ENCODE data around the gene USP48. TPM values are rescaled to one million over a fixed set of nuclear protein-coding genes. Genes with fewer than 3 reads are reported as not detected.
"Not testable (repeated sequence)": the region's sequence is repeated elsewhere in the genome, so short reads cannot be mapped to it uniquely, and the experiment has no call there.

Gene USP48, protein sequence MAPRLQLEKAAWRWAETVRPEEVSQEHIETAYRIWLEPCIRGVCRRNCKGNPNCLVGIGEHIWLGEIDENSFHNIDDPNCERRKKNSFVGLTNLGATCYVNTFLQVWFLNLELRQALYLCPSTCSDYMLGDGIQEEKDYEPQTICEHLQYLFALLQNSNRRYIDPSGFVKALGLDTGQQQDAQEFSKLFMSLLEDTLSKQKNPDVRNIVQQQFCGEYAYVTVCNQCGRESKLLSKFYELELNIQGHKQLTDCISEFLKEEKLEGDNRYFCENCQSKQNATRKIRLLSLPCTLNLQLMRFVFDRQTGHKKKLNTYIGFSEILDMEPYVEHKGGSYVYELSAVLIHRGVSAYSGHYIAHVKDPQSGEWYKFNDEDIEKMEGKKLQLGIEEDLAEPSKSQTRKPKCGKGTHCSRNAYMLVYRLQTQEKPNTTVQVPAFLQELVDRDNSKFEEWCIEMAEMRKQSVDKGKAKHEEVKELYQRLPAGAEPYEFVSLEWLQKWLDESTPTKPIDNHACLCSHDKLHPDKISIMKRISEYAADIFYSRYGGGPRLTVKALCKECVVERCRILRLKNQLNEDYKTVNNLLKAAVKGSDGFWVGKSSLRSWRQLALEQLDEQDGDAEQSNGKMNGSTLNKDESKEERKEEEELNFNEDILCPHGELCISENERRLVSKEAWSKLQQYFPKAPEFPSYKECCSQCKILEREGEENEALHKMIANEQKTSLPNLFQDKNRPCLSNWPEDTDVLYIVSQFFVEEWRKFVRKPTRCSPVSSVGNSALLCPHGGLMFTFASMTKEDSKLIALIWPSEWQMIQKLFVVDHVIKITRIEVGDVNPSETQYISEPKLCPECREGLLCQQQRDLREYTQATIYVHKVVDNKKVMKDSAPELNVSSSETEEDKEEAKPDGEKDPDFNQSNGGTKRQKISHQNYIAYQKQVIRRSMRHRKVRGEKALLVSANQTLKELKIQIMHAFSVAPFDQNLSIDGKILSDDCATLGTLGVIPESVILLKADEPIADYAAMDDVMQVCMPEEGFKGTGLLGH
- 10 to 100 TPM; 94.5 to 95.5 TPM for total RNA-seq
- 10 to 100 TPM; 25.8 to 30.0 (median 28.4) TPM for polyA plus RNA-seq
- total RNA-seq: 55.3 to 111 (median 90.6) reads per million in 6 experiments

DNA sequence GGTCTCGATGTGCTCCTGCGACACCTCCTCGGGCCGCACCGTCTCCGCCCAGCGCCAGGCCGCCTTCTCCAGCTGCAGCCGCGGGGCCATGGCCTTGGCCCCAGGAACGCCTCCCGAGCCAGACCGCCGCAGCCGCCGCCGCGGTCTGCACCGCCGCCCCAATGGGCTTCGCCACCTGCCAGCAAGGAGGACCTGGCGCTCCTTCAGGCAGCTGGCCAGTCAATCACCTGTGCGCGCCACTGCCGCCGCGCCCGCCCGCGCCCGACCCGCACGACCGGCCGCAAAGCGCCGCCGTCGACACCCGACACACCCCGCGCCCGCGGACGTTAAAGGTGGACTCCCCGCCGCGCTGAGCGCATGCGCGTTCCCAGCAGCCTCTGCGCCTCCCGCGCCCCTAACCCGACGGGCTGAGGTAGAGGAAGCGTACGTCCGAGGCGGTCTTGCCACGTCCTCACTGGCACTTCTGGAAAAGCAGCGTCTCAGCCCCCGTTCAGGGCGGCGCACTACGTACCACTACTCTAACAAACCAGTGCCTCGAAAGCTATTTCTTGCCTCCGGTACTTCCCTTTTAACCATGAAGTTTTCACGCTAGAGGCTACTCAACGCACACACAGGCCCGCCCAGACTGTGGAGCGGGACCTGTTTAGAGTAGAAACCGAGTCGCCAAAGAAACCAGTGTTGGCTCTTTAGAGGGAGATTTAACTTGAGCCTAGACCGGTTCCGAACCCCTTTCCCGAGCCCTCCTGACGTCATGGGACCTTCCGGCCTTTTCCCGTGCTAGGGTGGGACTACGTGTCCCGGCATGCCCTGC is at the start of gene USP48:
Gene USP48, minus strand, starts transcription at position 282 of the 811 bp plus-strand sequence. Its CDS starts 192 bp downstream, at position 90.
- POLR2A ChIA-PET: interaction anchor here (0.6 to 4.0 kb wide), 13 partner anchors 10 to 257 kb away, joined by 3 to 38 read pairs (median 4); partner anchors contain the start of gene HSPG2
- Mint-ChIP-seq H3K9me3 (no peaks in the 10 kb centered on the region), H3K27me3 (peaks cover 0 to 2% (median 0%) of the 10 kb centered on the region in 5 donors), H3K36me3 (peaks cover 0 to 3% (median 0%) of the 10 kb centered on the region in 3 donors), H3K27ac (peak within 1 kb of the TSS; percentile 99 to 100 (median 100)), H3K4me3 (peak within 1 kb of the TSS; percentile 94 to 99 (median 98)), H3K4me1 (peaks cover 19 to 37% (median 30%) of the 10 kb centered on the region in 4 donors)
- ATAC-seq: peak; percentile 86 to 88
- peak; percentile 92 to 98 (median 96) for DNase-seq

DNA sequence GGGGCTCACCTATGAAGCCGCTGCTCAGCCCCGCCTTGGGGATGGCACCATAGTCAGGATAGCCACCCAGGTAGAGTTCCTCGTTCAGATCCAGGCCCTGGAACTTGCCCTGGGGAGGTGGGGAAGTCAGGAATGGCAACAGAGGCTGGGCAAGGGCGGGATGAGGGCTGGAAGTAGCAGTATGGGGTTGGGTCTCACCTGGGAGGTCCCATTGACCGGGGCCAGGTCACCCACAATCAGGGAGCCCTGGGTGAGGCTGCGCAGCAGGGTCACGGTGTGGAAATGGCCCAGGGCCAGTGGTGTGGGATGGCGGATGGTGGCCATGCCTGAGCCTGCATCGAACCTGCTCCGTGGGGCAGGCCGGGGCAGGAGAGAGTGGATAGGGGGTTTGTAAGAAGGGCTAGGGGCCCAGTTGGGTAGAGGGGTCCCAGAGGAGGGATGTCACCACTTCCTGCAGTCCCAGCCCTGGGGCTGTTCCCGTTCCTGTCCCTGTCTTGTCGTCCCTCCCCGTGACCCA is 48.6 kb upstream of the USP48 start:
- ATAC-seq: no peak
- H3K4me1 Mint-ChIP-seq: no peaks in the 10 kb centered on the region
- POLR2A ChIA-PET: no interaction called here
- no peak overlapping the region for H3K27ac Mint-ChIP-seq
- no peak overlapping the region for H3K4me3 Mint-ChIP-seq
- H3K36me3 Mint-ChIP-seq: peaks cover 18 to 22% (median 21%) of the 10 kb centered on the region in 3 donors
- no peak for DNase-seq
- H3K9me3 Mint-ChIP-seq: peaks cover 0 to 24% (median 11%) of the 10 kb centered on the region in 9 donors
- H3K27me3 Mint-ChIP-seq: no peaks in the 10 kb centered on the region

DNA sequence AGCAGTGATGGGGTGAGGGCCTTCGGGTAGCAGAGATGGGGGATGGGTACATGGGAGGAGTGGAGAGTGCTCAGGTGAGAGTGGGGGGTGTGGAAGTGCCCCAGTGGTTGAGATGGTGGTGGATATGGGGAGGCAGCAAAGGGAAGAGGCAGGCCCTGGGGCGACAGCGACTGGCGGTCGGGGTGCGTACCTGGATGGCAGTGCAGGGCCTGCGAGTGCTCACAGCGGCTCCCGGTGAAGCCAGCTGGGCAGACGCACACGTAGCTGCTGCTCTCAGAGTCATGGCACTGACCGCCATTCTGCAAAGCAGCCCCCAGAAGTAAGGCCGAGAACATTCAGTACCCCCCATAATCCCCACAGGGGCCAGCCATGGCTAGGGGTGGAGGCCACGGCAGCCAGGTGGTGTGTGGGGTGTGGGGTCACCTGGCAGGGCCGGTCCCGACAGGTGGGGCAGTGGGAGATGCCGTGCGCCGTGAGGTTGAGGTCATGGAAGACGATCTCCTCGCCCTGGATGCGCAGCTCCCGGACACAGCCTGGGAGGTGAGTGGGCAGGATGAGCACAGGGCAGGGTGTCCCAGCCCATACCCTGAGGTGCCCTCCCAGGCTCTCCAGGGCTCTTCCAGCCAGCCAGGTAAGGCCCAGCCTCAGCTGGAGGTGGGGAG is 48.0 kb upstream of the USP48 start:
- Mint-ChIP-seq H3K27me3 (no peaks in the 10 kb centered on the region), H3K27ac (no peak overlapping the region), H3K9me3 (peaks cover 0 to 24% (median 11%) of the 10 kb centered on the region in 9 donors), H3K4me1 (no peaks in the 10 kb centered on the region), H3K36me3 (peaks cover 18 to 22% (median 21%) of the 10 kb centered on the region in 3 donors), H3K4me3 (no peak overlapping the region)
- DNase-seq (no peak), ATAC-seq (no peak)
- POLR2A ChIA-PET: no interaction called here

DNA sequence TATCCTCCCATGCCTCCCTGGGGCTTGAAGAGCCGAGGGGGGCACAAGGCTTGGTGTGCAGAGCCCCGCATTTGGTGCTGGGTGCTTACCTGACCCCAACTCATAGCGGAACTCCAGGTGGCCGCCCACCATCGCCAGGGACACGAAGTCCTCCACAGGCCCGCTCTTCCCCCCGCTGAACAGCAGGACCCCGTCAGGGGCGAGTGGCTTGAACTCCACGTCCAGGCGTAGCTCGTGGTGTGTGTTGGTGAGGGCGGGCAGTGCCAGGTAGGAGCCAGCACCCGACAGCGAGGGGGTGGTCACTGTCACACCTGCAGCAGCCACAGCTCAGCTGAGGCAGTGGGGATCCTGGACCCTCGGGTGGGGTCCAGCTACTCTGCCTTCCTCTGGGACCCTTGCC is 46.3 kb upstream of the USP48 start:
- peaks cover 8 to 13% (median 11%) of the 10 kb centered on the region in 3 donors for H3K36me3 Mint-ChIP-seq
- peak overlapping the region in 1 of 10 donors; percentile 20 for H3K4me3 Mint-ChIP-seq
- ATAC-seq (no peak), DNase-seq (no peak)
- POLR2A ChIA-PET: no interaction called here
- no peak overlapping the region for H3K27ac Mint-ChIP-seq
- H3K9me3 Mint-ChIP-seq: peaks cover 0 to 13% (median 8%) of the 10 kb centered on the region in 9 donors
- H3K27me3 Mint-ChIP-seq: no peaks in the 10 kb centered on the region
- H3K4me1 Mint-ChIP-seq: no peaks in the 10 kb centered on the region

DNA sequence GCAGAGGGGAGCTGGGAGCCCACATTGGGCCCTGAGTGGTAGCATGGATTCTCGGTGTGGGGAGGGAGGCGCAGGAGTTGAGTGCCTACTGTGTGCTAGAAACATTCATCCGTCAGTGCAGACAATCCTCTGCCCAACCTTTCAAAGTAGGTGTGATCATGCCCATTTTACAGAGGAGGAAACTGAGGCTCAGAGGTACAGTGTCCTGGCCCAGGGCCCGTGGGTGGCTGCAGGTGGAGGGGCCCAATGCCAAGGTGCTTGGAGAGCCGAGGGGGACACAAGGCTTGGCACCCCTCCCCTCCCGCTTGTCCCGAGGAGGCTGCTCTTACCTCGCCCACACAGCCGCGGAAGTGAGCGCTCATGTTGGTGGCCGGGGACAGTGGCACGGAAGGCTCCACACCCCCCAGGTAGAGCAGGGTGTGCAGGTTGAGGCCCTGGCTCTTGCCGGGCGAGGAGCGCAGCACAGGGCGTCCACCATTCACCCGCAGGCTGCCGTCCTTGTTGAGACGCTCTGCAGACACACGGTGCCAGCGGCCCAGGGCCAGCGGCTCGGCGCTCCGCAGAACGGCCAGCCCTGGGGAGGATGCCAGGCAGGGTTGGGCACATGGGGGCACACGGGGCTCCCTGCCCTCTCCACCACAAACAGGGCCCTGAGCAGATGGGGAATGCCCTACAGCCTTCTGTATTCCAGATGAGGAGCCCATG is 45.7 kb upstream of the USP48 start:
- POLR2A ChIA-PET: no interaction called here
- Mint-ChIP-seq H3K36me3 (peaks cover 2 to 8% (median 4%) of the 10 kb centered on the region in 3 donors), H3K27me3 (peaks cover 0 to 3% (median 0%) of the 10 kb centered on the region in 5 donors), H3K27ac (no peak overlapping the region), H3K4me1 (no peaks in the 10 kb centered on the region), H3K4me3 (no peak overlapping the region), H3K9me3 (peaks cover 0 to 9% (median 3%) of the 10 kb centered on the region in 9 donors)
- no peak for ATAC-seq
- DNase-seq: no peak

DNA sequence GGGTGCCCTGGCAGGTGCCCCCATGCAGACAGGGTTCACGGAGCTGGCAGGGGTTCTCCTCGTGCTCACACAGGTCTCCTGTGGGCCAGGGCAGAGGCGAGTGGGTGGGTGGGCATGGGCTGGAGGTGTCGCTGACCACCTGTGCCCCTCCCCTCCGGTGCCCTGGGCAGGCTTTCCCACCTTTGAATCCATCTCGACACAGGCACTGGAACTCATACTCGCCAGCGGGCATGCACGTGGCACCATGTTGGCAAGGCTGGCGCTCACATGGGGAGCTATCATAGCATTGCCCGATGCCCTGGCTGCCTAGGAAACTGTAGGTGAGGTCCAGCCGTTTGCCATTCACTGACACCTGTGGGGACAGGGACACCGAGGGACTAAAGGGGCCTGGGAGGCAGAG is 45.1 kb upstream of the USP48 start:
- H3K4me3 Mint-ChIP-seq: no peak overlapping the region
- no peak for ATAC-seq
- DNase-seq: no peak
- POLR2A ChIA-PET: no interaction called here
- peak overlapping the region in 1 of 10 donors; percentile 27 for H3K27ac Mint-ChIP-seq
- H3K36me3 Mint-ChIP-seq: peaks cover 0 to 5% (median 3%) of the 10 kb centered on the region in 3 donors
- H3K9me3 Mint-ChIP-seq: peaks cover 0 to 9% (median 3%) of the 10 kb centered on the region in 9 donors
- no peaks in the 10 kb centered on the region for H3K4me1 Mint-ChIP-seq
- H3K27me3 Mint-ChIP-seq: peaks cover 0 to 4% (median 0%) of the 10 kb centered on the region in 5 donors

DNA sequence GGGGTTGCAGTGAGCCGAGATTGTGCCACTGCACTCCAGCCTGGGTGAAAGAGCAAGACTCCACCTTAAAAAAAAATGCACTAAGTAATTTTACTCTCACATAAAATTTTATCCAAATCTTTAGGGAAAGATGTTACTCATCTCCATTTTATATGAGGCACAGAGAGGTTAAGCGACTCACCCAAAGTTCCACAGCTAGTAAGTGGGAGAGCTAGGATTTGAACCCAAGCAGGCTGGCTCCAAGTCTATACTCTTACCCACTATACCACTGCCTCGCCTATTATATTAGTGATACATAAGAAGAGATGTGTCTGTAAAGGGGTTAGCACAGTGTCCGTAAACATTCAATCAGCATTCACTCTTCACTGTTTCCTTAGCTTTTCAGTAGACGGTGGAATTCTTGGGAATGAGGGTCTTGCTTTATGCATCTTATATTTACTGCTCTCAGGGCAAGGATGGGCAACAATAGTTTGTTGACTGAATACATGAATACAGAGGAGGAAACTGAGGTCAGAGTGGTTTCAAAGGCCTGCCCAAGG is 44.3 kb upstream of the USP48 start:
- H3K4me3 Mint-ChIP-seq: no peak overlapping the region
- no peaks in the 10 kb centered on the region for H3K4me1 Mint-ChIP-seq
- no peak for DNase-seq
- no peaks in the 10 kb centered on the region for H3K36me3 Mint-ChIP-seq
- POLR2A ChIA-PET: no interaction called here
- H3K27ac Mint-ChIP-seq: no peak overlapping the region
- no peak for ATAC-seq
- peaks cover 0 to 4% (median 0%) of the 10 kb centered on the region in 5 donors for H3K27me3 Mint-ChIP-seq
- H3K9me3 Mint-ChIP-seq: no peaks in the 10 kb centered on the region

DNA sequence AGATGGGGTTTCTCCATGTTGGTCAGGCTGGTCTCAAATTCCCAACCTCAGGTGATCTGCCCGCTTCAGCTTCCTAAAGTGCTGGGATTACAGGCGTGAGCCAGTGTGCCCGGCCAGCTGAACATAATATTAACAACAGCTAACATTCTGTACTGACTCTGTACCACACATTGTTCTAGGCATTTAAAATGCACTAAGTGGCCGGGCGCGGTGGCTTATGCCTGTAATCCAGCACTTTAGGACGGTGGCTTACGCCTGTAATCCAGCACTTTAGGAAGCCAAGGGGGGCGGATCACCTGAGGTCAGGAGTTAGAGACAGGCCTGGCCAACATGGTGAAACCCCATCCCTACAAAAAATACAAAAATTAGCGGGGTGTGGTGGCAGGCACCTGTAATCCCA is 43.7 kb upstream of the USP48 start:
- H3K27ac Mint-ChIP-seq, H3K4me1 Mint-ChIP-seq, H3K27me3 Mint-ChIP-seq, H3K36me3 Mint-ChIP-seq, DNase-seq, POLR2A ChIA-PET, ATAC-seq, H3K4me3 Mint-ChIP-seq, H3K9me3 Mint-ChIP-seq: not testable (repeated sequence)

DNA sequence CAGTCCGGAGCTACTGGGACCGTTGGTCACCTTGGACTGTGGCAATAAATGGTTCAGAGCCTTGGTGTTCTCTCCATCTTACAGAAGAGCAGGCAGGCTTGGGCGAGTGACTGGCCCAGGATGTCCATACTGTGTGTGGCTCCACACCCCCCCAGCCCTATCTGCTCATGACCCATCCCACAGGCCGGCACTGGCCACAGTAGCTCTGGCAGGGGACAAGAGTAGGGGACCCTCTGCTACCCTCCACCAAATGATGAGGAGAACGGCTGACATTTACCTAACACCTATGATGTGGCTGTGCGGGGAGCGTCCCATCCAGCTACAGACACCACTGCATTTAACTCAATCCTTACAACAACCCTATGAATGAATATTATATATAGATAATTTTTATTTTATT is 42.4 kb upstream of the USP48 start:
- H3K27ac Mint-ChIP-seq: no peak overlapping the region
- no peaks in the 10 kb centered on the region for H3K4me1 Mint-ChIP-seq
- POLR2A ChIA-PET: interaction anchor here (1.3 kb wide), 1 partner anchor 14 kb away, joined by 3 read pairs; no protein-coding TSS in a partner anchor
- no peaks in the 10 kb centered on the region for H3K9me3 Mint-ChIP-seq
- DNase-seq: no peak
- no peak overlapping the region for H3K4me3 Mint-ChIP-seq
- no peaks in the 10 kb centered on the region for H3K36me3 Mint-ChIP-seq
- peaks cover 0 to 4% (median 0%) of the 10 kb centered on the region in 5 donors for H3K27me3 Mint-ChIP-seq
- no peak for ATAC-seq

DNA sequence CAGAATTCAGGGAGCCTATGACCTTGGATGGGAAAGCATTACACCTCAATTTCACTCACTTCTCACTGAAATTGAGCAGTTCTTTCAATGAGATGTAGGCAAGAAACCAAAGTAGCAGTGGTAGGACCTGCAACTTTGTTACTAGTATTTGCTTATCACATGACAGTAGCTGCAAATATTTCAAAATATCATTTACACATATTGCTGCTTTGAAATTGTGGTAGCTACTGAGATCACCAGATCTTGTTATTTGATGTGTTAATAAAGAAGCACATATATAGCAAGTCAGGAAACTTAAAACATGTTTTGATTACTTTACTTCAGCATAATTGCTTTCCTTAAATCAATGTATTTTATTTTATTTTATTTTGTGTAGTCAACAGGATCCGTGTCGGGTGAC is 42.0 kb upstream of the USP48 start:
- Mint-ChIP-seq H3K27ac (no peak overlapping the region), H3K27me3 (peaks cover 0 to 4% (median 0%) of the 10 kb centered on the region in 5 donors), H3K9me3 (no peaks in the 10 kb centered on the region), H3K4me1 (no peaks in the 10 kb centered on the region), H3K4me3 (no peak overlapping the region), H3K36me3 (no peaks in the 10 kb centered on the region)
- DNase-seq (no peak), ATAC-seq (no peak)
- POLR2A ChIA-PET: interaction anchor here (1.3 kb wide), 1 partner anchor 14 kb away, joined by 3 read pairs; no protein-coding TSS in a partner anchor

Measured in naive thymus-derived CD8-positive, alpha-beta T cell (primary cell).